ENCODE data around the gene TTC3. TPM values are rescaled to one million over a fixed set of nuclear protein-coding genes. Genes with fewer than 3 reads are reported as not detected.

Gene TTC3
- total RNA-seq, 2 experiments from 2014 or later, result 73.5 to 90.0 TPM

- Histone ChIP-seq H3K79me2 (ENCODE audit: insufficient read depth, low read depth, low read length) (no peaks in the 10 kb centered on the region), H3K9me2 (ENCODE audit: insufficient read depth, low read length) (no peaks in the 10 kb centered on the region), H3K9me3 (ENCODE audit: low read length) (no peaks in the 10 kb centered on the region), H3K36me3 (ENCODE audit: insufficient read depth, low read length) (peaks cover 67% of the 10 kb centered on the region), H3K4me1 (ENCODE audit: insufficient read depth, low read length, poor library complexity, severe bottlenecking) (no peaks in the 10 kb centered on the region), H3K27ac (ENCODE audit: low read depth, low read length, poor library complexity, severe bottlenecking) (no peak overlapping the region), H3K4me2 (ENCODE audit: low read length) (no peak overlapping the region), H2AFZ (ENCODE audit: low read length) (no peak overlapping the region), H3K4me3 (ENCODE audit: low read depth, low read length, poor library complexity, severe bottlenecking) (no peak overlapping the region), H4K20me1 (ENCODE audit: insufficient read depth, low read length) (no peaks in the 10 kb centered on the region)
- POLR2A ChIA-PET, result interaction anchor here (0.9 kb wide), 1 partner anchor 26 kb away, joined by 3 read pairs; no protein-coding TSS in a partner anchor
- BruUV-seq (replicated peaks), result no TSS peak
- no peak for TF ChIP-seq CTCF (conservative IDR thresholded peaks at IDR 0.05; ENCODE audit: low read length)
- TF ChIP-seq EZH2phosphoT487 (IDR thresholded peaks at IDR 0.05; ENCODE audit: borderline replicate concordance, low read depth, low read length), result no peak
- CTCF ChIA-PET (ENCODE audit: unreplicated experiment), result no interaction called here
- intact Hi-C loops (cut with micrococcal nuclease; ENCODE audit: unreplicated experiment), result no loop called here
- no peak for DNase-seq (ENCODE audit: low spot score)
Measured at GRCh38 chr21:37159949-37160348, 86.9 kb downstream of the TTC3 start.

GRCh38 chr21:37164742-37165141 is 91.7 kb downstream of the TTC3 start:
- Histone ChIP-seq H3K9me3 (ENCODE audit: low read length) (no peaks in the 10 kb centered on the region), H2AFZ (ENCODE audit: low read length) (no peak overlapping the region), H3K79me2 (ENCODE audit: insufficient read depth, low read depth, low read length) (no peaks in the 10 kb centered on the region), H3K9me2 (ENCODE audit: insufficient read depth, low read length) (no peaks in the 10 kb centered on the region), H3K4me2 (ENCODE audit: low read length) (no peak overlapping the region), H3K36me3 (ENCODE audit: insufficient read depth, low read length) (peaks cover 79% of the 10 kb centered on the region), H4K20me1 (ENCODE audit: insufficient read depth, low read length) (no peaks in the 10 kb centered on the region), H3K4me1 (ENCODE audit: insufficient read depth, low read length, poor library complexity, severe bottlenecking) (no peaks in the 10 kb centered on the region), H3K27ac (ENCODE audit: low read depth, low read length, poor library complexity, severe bottlenecking) (no peak overlapping the region), H3K4me3 (ENCODE audit: low read depth, low read length, poor library complexity, severe bottlenecking) (no peak overlapping the region)
- no TSS peak for BruUV-seq (replicated peaks)
- DNase-seq (ENCODE audit: low spot score), result no peak
- POLR2A ChIA-PET, result no interaction called here
- CTCF ChIA-PET (ENCODE audit: unreplicated experiment), result interaction anchor here (0.5 kb wide), 1 partner anchor 30 kb away, joined by 3 read pairs; no protein-coding TSS in a partner anchor
- intact Hi-C loops (cut with micrococcal nuclease; ENCODE audit: unreplicated experiment), result no loop called here
- TF ChIP-seq EZH2phosphoT487 (IDR thresholded peaks at IDR 0.05; ENCODE audit: borderline replicate concordance, low read depth, low read length) (no peak), CTCF (conservative IDR thresholded peaks at IDR 0.05; ENCODE audit: low read length) (no peak)

GRCh38 chr21:37165586-37165985 is 92.5 kb downstream of the TTC3 start:
- H3K4me3 ChIP-seq (ENCODE audit: low read depth, low read length, poor library complexity, severe bottlenecking), result no peak overlapping the region
- BruUV-seq (replicated peaks), result no TSS peak
- no peak overlapping the region for H2AFZ ChIP-seq (ENCODE audit: low read length)
- no peak overlapping the region for H3K27ac ChIP-seq (ENCODE audit: low read depth, low read length, poor library complexity, severe bottlenecking)
- no peaks in the 10 kb centered on the region for H3K4me1 ChIP-seq (ENCODE audit: insufficient read depth, low read length, poor library complexity, severe bottlenecking)
- CTCF ChIA-PET (ENCODE audit: unreplicated experiment), result no interaction called here
- H3K9me3 ChIP-seq (ENCODE audit: low read length), result no peaks in the 10 kb centered on the region
- no peak for DNase-seq (ENCODE audit: low spot score)
- H3K9me2 ChIP-seq (ENCODE audit: insufficient read depth, low read length), result no peaks in the 10 kb centered on the region
- no peaks in the 10 kb centered on the region for H4K20me1 ChIP-seq (ENCODE audit: insufficient read depth, low read length)
- peaks cover 85% of the 10 kb centered on the region for H3K36me3 ChIP-seq (ENCODE audit: insufficient read depth, low read length)
- intact Hi-C loops (cut with micrococcal nuclease; ENCODE audit: unreplicated experiment), result no loop called here
- H3K79me2 ChIP-seq (ENCODE audit: insufficient read depth, low read depth, low read length), result no peaks in the 10 kb centered on the region
- H3K4me2 ChIP-seq (ENCODE audit: low read length), result no peak overlapping the region
- POLR2A ChIA-PET, result no interaction called here
- TF ChIP-seq EZH2phosphoT487 (IDR thresholded peaks at IDR 0.05; ENCODE audit: borderline replicate concordance, low read depth, low read length) (no peak), CTCF (conservative IDR thresholded peaks at IDR 0.05; ENCODE audit: low read length) (no peak)
